HL-60/S4 treated with retinoic acid at 250 ng/mL for 4 days and 3 days (cell line): Measurements from ENCODE around the gene BTNL2.
"Not testable (repeated sequence)": the region's sequence is repeated elsewhere in the genome, so short reads cannot be mapped to it uniquely, and the experiment has no call there.

ENCODE experiments used
- in situ Hi-C: fragments of 300-500 bp; cut with MboI; formaldehyde crosslinking; loops from 2 replicates; pipeline ENCODE4 v1.7.0; 2022; ENCODE audit warnings: low sequenced_read_pairs

Gene BTNL2, protein sequence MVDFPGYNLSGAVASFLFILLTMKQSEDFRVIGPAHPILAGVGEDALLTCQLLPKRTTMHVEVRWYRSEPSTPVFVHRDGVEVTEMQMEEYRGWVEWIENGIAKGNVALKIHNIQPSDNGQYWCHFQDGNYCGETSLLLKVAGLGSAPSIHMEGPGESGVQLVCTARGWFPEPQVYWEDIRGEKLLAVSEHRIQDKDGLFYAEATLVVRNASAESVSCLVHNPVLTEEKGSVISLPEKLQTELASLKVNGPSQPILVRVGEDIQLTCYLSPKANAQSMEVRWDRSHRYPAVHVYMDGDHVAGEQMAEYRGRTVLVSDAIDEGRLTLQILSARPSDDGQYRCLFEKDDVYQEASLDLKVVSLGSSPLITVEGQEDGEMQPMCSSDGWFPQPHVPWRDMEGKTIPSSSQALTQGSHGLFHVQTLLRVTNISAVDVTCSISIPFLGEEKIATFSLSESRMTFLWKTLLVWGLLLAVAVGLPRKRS

GRCh38 chr6:32406857-32407256 is at the start of gene BTNL2:
BTNL2 (minus strand) TSS chr6:32407181; CDS start chr6:32407123, 58 bp downstream.
- in situ Hi-C loops, result no loop called here

- in situ Hi-C loops, result no loop called here
Observed at GRCh38 chr6:32449088-32449736, 42.2 kb upstream of the BTNL2 start.

GRCh38 chr6:32447932-32448331 is 41.0 kb upstream of the BTNL2 start:
- in situ Hi-C loops, result no loop called here

DNA sequence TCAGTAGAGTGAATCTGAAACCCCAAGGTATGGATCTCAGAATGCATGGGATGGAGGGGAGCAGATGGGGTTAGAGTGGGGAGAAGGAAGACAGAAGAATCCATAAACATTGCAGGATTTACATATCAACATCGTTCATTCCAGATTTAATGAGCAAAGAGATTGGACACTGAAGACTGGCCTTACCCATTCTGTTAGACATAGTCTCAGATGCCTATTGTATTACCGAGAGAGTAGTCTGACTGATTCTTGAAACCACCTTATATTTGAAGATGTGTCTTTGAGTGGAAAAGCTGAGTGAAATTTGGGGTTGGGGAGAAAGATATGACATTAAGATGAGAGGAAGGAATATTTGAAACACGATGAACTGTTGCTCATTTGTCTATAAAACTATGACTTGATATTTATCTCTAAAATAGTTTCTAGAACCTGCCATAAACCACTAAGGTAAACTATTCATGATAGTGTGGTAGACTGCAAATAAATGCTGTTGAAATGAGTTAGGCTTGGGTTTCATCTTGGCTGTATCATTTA is 38.4 kb upstream of the BTNL2 start:
- in situ Hi-C loops, result no loop called here

- in situ Hi-C loops, result no loop called here
Observed at GRCh38 chr6:32444433-32444832, 37.5 kb upstream of the BTNL2 start.

DNA sequence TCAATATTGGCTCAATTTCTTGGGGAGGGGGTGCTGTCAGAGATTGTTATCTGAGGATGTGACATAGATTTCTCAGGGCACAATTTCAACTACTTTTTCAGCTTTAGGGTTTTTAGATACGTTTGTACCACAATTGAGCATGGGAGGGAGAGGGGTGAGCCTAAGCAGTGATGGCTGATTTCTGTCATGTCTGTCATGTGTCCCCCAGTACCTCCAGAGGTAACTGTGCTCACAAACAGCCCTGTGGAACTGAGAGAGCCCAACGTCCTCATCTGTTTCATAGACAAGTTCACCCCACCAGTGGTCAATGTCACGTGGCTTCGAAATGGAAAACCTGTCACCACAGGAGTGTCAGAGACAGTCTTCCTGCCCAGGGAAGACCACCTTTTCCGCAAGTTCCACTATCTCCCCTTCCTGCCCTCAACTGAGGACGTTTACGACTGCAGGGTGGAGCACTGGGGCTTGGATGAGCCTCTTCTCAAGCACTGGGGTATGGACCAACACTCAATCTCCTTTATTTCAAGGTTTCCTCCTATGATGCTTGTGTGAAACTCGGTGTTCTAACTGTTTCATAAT is 36.1 kb upstream of the BTNL2 start:
- in situ Hi-C loops, result no loop called here

DNA sequence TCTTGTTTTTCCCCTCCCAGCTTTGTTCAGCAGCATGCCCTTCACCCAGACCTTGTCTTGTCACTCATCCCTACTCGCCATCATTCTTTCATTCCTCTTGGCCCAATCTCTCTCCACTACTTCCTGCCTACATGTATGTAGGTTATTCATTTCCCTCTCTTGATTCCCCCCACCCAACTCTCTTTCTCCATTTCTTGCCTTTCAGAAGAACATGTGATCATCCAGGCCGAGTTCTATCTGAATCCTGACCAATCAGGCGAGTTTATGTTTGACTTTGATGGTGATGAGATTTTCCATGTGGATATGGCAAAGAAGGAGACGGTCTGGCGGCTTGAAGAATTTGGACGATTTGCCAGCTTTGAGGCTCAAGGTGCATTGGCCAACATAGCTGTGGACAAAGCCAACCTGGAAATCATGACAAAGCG is 35.3 kb upstream of the BTNL2 start:
- in situ Hi-C loops, result no loop called here

DNA sequence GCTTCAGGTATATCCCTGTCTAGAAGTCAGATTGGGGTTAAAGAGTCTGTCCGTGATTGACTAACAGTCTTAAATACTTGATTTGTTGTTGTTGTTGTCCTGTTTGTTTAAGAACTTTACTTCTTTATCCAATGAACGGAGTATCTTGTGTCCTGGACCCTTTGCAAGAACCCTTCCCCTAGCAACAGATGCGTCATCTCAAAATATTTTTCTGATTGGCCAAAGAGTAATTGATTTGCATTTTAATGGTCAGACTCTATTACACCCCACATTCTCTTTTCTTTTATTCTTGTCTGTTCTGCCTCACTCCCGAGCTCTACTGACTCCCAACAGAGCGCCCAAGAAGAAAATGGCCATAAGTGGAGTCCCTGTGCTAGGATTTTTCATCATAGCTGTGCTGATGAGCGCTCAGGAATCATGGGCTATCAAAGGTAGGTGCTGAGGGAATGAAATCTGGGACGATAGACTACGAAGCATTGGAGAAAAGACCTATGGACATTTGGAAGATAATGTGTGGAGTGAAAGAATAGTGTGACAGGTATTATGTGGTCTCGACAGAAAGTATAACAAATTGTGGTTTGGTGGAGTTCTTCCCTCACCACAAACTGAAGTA is 32.7 kb upstream of the BTNL2 start, which contains the start of gene HLA-DRA:
Gene HLA-DRA, plus strand, starts transcription at position 286 of the 613 bp plus-strand sequence. Its CDS starts 64 bp downstream, at position 350.
- in situ Hi-C loops, result no loop called here

- in situ Hi-C loops, result no loop called here
Observed at GRCh38 chr6:32439139-32439538, 32.2 kb upstream of the BTNL2 start.

DNA sequence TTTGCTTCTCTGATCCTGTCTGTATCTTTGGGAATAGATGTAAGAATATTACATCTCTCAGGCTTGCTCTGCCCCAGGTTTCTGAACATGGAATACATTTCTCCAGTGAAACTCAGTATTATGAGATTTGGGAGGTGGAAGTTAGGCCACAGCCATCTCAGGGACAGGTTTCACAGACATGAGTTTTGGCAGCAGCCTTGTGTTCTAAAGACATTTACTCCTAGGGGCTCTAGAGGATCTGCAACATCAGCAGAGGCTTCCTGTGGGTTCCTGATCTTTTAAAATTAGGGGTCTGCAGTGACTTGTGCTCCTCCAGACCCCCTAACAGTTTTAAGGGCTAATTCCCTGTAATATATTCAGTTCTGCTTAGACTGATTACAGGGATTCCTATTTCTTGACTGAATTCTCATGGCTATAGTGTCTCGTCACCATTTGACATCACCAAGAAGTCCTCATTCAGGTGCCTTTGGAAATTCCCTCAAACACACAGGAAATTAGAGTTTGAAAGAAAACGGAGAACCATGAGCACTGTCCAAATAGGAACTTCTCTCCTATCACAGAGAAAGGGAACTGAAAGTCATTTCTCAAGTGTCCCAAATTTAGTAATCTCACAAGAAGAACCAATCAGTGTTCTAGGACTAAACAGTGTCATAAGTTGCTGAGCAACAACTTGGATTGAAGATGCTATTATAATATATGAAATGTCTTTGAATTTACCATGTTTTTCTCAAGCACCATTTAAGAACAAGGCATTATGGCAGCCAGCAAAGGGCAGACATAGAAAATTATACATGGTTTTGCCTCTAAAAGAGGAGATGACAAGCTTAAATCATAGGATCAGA is 30.2 kb upstream of the BTNL2 start:
- in situ Hi-C loops, result no loop called here

DNA sequence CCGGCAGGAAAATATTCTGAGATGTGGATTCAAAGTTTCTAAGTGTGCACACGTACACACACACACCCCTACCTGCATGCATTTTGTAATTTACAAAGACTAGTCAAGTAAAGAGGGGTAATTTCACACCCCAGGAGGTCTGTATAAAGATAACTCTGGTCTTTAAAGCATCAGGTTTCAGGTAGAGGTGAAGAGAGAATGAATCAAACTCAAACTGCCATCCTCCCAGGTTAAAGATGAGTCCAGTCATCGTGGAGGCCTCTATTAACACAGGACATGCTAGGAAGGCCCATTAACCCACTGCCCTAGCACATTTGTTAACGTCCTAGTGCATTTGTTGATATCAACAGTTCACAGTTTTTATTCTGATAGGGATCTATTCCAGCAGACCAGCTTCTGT is 29.2 kb upstream of the BTNL2 start:
- in situ Hi-C loops, result no loop called here

- in situ Hi-C loops, result not testable (repeated sequence)
Observed at GRCh38 chr6:32433950-32434349, 27.0 kb upstream of the BTNL2 start.

DNA sequence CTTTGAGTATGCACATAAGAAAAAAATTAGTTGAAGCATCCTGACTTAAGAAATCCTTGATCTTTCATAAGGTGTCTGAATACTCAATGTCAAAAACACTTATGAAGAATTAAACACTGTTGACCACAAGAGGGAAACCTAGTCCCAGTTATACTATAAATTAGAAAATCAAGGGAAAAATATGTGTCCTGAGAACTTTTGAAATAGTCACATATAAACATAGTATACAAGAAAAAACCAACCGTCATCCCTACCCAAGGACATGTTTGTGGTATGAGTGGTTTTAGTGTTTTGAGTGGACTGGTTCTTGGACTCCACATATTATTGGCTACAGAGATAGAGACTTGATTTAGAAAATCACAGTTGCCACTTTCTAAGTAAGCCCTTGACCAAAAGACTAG is 25.1 kb upstream of the BTNL2 start:
- in situ Hi-C loops, result no loop called here

- in situ Hi-C loops, result no loop called here
Observed at GRCh38 chr6:32431142-32431541, 24.2 kb upstream of the BTNL2 start.

DNA sequence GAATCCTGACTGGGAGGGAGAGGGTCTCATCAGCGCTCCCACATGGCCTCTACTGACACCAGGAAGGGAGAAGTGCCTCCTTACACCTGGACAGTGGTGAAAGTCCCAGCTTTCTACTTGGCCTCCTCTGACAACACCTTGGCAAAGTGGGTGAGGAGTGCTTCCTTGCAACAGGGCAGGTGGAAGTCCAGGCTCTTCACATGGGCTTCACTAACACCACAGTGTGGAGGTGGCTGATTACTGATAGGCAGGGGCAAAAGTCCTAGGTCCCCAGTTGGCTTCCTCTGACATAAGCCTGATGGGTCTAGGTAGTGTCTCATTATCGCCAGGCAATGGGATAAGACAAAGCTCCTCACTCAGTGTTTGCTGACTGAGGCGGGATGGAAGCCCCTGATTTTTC is 23.2 kb upstream of the BTNL2 start:
- in situ Hi-C loops, result no loop called here

DNA sequence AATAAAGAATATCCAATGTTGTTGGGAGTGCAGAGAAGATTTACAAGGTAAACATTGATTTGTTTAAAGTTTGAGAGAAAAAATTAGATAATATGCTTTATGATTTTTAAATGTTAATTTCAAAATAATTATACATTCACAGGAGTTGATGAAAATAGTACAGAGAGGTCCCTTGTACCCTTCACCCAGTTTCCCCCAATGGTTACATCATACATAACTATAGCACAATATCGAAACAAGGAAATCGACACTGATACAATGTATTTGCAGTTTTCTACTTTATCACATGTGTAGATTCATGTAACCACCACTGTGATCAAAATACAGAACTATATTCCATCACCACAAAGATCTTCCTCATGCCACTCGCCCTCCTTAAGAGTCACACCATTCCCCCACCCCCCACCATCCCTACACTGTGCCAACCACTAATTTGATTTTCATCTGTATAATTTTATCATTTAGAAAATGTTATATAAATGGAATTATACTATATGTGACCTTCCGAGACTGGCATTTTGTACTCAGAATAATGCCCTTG is 21.0 kb upstream of the BTNL2 start:
- in situ Hi-C loops, result loop anchor here (10.0 kb wide), 1 partner anchor 367 kb away; no protein-coding TSS in a partner anchor

- in situ Hi-C loops, result loop anchor here (10.0 kb wide), 1 partner anchor 368 kb away; no protein-coding TSS in a partner anchor
Observed at GRCh38 chr6:32427218-32427617, 20.2 kb upstream of the BTNL2 start.

DNA sequence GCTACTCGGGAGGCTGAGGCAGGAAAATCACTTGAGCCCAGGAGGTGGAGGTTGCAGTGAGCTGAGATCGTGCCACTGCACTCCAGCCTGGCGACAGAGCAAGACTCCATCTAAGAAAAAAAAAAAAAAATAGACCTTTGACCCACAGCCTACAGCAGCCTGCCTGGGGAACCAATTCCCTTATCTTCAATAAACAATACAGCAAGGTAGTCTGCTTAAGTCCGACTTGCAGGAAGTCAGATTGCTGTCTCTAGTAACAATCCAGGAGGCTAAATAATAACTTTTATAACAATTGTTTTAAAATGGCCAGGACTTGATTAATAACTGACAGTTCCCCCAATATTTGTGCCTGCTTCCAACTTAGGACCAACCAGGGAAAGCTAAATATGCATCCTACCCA is 19.4 kb upstream of the BTNL2 start:
- in situ Hi-C loops, result loop anchor here (10.0 kb wide), 1 partner anchor 368 kb away; no protein-coding TSS in a partner anchor

- in situ Hi-C loops, result loop anchor here (10.0 kb wide), 1 partner anchor 370 kb away; no protein-coding TSS in a partner anchor
Observed at GRCh38 chr6:32424589-32425300, 17.8 kb upstream of the BTNL2 start.
